Thyroid gland (tissue), 4 donors: ENCODE results near the gene FAM216B. TPM values are rescaled to one million over a fixed set of nuclear protein-coding genes. Genes with fewer than 3 reads are reported as not detected.

Experiments used
- DNase-seq, 2 donors: peaks; one replicate each; pipeline ENCODE4 v3.0.0-alpha.2; 2019
- H3K27ac ChIP-seq, 3 donors: fragments of 200-600 bp; sonication (generic); 1 replicate in 2 of 3; 2 replicates in 1 of 3; pipeline ENCODE4 v1.5.1; 2016 to 2019; ENCODE audit warnings: mild to moderate bottlenecking in 1 of 3, moderate library complexity in 1 of 3
- H3K27me3 ChIP-seq: fragments of 200-600 bp; sonication (generic); one replicate; pipeline ENCODE4 v1.5.1; 2019
- H3K36me3 ChIP-seq, 2 donors: fragments of 200-600 bp; sonication (generic); one replicate each; pipeline ENCODE4 v1.5.1; 2016 to 2019
- H3K4me1 ChIP-seq, 2 donors: fragments of 200-600 bp; sonication (generic); one replicate each; pipeline ENCODE4 v1.5.1; 2017 to 2019
- H3K4me3 ChIP-seq, 3 donors: fragments of 200-600 bp; sonication (generic); replicated peaks in 1 of 3; 1 replicate in 2 of 3; 2 replicates in 1 of 3; pipeline ENCODE4 v1.5.1; 2016; ENCODE audit warnings: mild to moderate bottlenecking in 1 of 3
- H3K9me3 ChIP-seq: fragments of 200-600 bp; sonication (generic); one replicate; pipeline ENCODE4 v1.5.1; 2017
- CTCF ChIP-seq, 6 experiments: fragments of 200-600 bp in 3 of 6; fragments of 450-650 bp in 3 of 6; sonication (generic) in 3 of 6; IDR thresholded peaks; one replicate each; pipeline ENCODE4 v1.5.1; 2016 to 2019; ENCODE audit warnings: antibody characterized with exemption in 6 of 6, mild to moderate bottlenecking in 2 of 6, inconsistent platforms in 1 of 6, moderate library complexity in 1 of 6
- POLR2A ChIP-seq, 2 donors: fragments of 450-650 bp; IDR thresholded peaks; one replicate each; pipeline ENCODE4 v1.6.1; 2017; ENCODE audit warnings: antibody characterized with exemption in 2 of 2, mild to moderate bottlenecking in 2 of 2, moderate library complexity in 1 of 2
- WGBS, 2 donors: methylation state at CpG; one replicate each; pipeline ENCODE4 v1.1.5; 2017; 5-methylcytosine and 5-hydroxymethylcytosine counted together
- intact Hi-C: fragments of 100-400 bp; cut with DNase I; formaldehyde crosslinking; loops from one replicate; pipeline ENCODE4 v1.15.1; 2023
- total RNA-seq, 4 donors: library from RNA; depleted of rRNA; stranded (reverse); fragments of >200 nt; gene quantifications; one replicate each; pipeline ENCODE4 v1.2.3, GENCODE V29; 2016

Gene FAM216B
- total RNA-seq, 4 donors from 2014 or later: not detected

DNA sequence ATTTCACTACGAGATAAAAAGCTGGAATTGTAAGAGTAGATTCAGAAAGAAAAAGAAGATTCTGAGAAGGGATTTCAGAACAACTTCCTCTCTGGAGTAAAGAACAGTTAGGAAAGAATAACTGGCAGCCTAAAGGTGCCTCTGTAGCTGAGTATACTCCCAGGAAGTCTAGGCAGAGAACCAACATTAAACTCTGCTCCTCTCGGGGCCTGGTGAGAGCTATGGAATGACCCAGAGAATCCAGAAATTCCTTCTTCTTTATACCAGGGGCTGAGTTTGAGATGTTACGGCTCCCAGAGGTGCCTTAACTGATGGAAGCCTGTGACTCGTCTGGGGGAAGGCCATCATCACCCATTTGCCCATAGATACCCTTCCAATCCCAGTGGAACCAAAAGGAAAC lies 39.1 kb downstream of the FAM216B start:
- H3K27ac ChIP-seq: no peak overlapping the region
- H3K9me3 ChIP-seq: no peaks in the 10 kb centered on the region
- intact Hi-C loops: no loop called here
- TF ChIP-seq POLR2A (IDR thresholded peaks at IDR 0.05) (no peak), CTCF (IDR thresholded peaks at IDR 0.05) (no peak)
- H3K4me3 ChIP-seq: no peak overlapping the region
- no peaks in the 10 kb centered on the region for H3K27me3 ChIP-seq
- H3K36me3 ChIP-seq: no peaks in the 10 kb centered on the region
- 63 to 69% methylated on average over 4 of the region's 4 CpGs for WGBS, 2 donors
- DNase-seq: no peak
- H3K4me1 ChIP-seq: no peaks in the 10 kb centered on the region

- no peak overlapping the region for H3K27ac ChIP-seq
- no peaks in the 10 kb centered on the region for H3K36me3 ChIP-seq
- H3K4me3 ChIP-seq: no peak overlapping the region
- WGBS, 2 donors: 77 to 79% methylated on average over 1 of the region's 1 CpG
- intact Hi-C loops: no loop called here
- TF ChIP-seq POLR2A (IDR thresholded peaks at IDR 0.05) (no peak), CTCF (IDR thresholded peaks at IDR 0.05) (no peak)
- no peaks in the 10 kb centered on the region for H3K4me1 ChIP-seq
- no peaks in the 10 kb centered on the region for H3K27me3 ChIP-seq
- no peaks in the 10 kb centered on the region for H3K9me3 ChIP-seq
- DNase-seq: no peak
These were observed 40.1 kb downstream of the FAM216B start for GRCh38 chr13:42821437-42821836.

- Histone ChIP-seq H3K27me3 (no peaks in the 10 kb centered on the region), H3K36me3 (no peaks in the 10 kb centered on the region), H3K4me3 (no peak overlapping the region), H3K27ac (no peak overlapping the region), H3K9me3 (no peaks in the 10 kb centered on the region), H3K4me1 (peaks cover 0 to 7% of the 10 kb centered on the region in 2 donors)
- peak; percentile 18 to 34 for DNase-seq
- WGBS, 2 donors: 38 to 41% methylated on average over 10 of the region's 10 CpGs
- TF ChIP-seq POLR2A (IDR thresholded peaks at IDR 0.05) (no peak), CTCF (IDR thresholded peaks at IDR 0.05) (no peak)
- intact Hi-C loops: no loop called here
These were observed 51.1 kb downstream of the FAM216B start for GRCh38 chr13:42832341-42833096.

GRCh38 chr13:42834946-42835345 lies 53.6 kb downstream of the FAM216B start:
- H3K27ac ChIP-seq: no peak overlapping the region
- no peak overlapping the region for H3K4me3 ChIP-seq
- peaks cover 0 to 7% of the 10 kb centered on the region in 2 donors for H3K4me1 ChIP-seq
- WGBS, 2 donors: 92% methylated on average over 3 of the region's 3 CpGs
- DNase-seq: no peak
- no peaks in the 10 kb centered on the region for H3K9me3 ChIP-seq
- H3K27me3 ChIP-seq: no peaks in the 10 kb centered on the region
- H3K36me3 ChIP-seq: no peaks in the 10 kb centered on the region
- intact Hi-C loops: no loop called here
- no peak for TF ChIP-seq POLR2A (IDR thresholded peaks at IDR 0.05)
- no peak for TF ChIP-seq CTCF (IDR thresholded peaks at IDR 0.05)

DNA sequence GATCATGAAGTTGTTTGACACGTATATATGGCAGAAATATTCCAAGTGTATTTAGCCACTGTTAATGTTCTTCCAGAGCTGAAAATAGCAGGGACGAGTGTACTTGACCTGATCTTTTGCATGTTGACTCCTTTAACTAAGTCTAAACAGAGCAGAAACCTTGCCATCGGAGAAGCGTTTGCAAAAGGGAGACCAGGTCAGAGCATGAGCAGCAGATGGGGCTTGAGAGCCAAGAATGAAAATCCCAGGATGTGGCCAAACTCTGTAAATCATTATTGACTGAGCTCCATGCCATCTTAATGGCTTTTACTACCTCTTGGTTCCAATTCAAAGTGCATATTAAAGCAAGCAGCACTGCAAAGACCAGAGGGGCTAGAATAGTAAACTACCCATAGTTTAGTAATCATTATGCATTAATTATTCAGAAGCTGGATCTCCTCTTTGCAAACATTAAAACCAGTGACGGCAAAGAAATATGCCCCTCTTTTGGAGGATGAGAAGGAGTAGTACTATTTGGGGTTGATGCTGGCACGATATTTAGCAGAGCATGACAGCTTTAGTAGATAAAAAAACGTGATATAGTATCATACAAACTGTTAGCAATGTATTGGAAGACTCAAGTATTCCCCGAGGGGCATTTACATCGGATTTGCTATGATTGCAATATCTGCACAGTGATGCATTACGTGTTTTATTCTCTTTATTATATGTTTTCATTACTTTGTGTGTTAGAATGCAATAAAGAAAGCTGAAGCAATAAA lies 55.7 kb downstream of the FAM216B start:
- Histone ChIP-seq H3K27ac (no peak overlapping the region), H3K4me3 (no peak overlapping the region), H3K4me1 (peaks cover 0 to 7% of the 10 kb centered on the region in 2 donors), H3K9me3 (no peaks in the 10 kb centered on the region), H3K27me3 (no peaks in the 10 kb centered on the region), H3K36me3 (no peaks in the 10 kb centered on the region)
- TF ChIP-seq POLR2A (IDR thresholded peaks at IDR 0.05) (no peak), CTCF (IDR thresholded peaks at IDR 0.05) (peak in 2 of 6 experiments; percentile 7 to 21)
- WGBS, 2 donors: 59 to 60% methylated on average over 10 of the region's 10 CpGs
- peak in 1 of 2 donors; percentile 5 for DNase-seq
- intact Hi-C loops: no loop called here
